ENCODE results near the gene BCL11A. TPM values are rescaled to one million over a fixed set of nuclear protein-coding genes. Genes with fewer than 3 reads are reported as not detected.

The BCL11A gene
- total RNA-seq, 1 donor from 2014 or later = 29.8 TPM

DNA sequence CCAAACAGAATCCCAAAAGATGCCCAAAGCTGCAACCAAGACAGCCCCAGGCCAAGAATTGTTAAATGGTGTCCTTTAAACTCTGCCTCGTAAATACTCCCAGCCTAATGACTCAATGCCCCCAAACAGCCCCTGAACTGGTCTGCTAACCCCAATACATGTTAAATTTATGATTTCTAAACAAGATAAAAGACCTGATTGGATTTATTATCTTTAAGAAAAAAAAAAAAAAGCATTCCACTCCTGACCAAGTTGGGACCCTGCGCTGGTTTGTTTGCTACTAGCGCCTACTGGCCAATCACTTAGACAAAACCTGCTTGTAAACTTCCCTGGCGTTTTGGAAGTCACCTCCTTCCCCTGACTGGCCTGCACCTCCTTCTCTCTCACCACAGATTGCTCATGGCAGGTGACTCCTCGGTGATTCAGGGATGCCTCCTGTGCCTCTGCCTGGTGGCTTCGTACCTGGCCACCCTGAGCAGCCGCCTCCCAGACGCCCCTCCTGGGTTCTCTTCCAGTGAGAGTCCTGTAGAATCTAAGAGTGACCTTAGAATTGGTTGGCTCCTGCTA, 121.3 kb downstream of the BCL11A start:
- no peak overlapping the region for H3K27ac Mint-ChIP-seq (ENCODE audit: unreplicated experiment)
- no peaks in the 10 kb centered on the region for H3K9me3 Mint-ChIP-seq (ENCODE audit: unreplicated experiment)
- TF ChIP-seq EZH2 (IDR thresholded peaks at IDR 0.05; ENCODE audit: insufficient read depth, low read length) = no peak
- TF ChIP-seq CTCF (IDR thresholded peaks at IDR 0.05; ENCODE audit: insufficient read depth, low read depth, low read length) = no peak
- peaks cover 2% of the 10 kb centered on the region for H3K27me3 Mint-ChIP-seq (ENCODE audit: low read depth, unreplicated experiment)
- H3K36me3 ChIP-seq (ENCODE audit: insufficient read depth, low read length) = no peaks in the 10 kb centered on the region
- no peaks in the 10 kb centered on the region for H3K4me1 ChIP-seq (ENCODE audit: insufficient read depth, low read length)
- no peaks in the 10 kb centered on the region for H3K36me3 Mint-ChIP-seq (ENCODE audit: low read depth, unreplicated experiment)
- FAIRE-seq = no peak
- H2AFZ ChIP-seq (ENCODE audit: low read depth, low read length) = no peak overlapping the region
- H3K9me3 ChIP-seq (ENCODE audit: insufficient read depth, low read depth, low read length) = no peaks in the 10 kb centered on the region
- no peak overlapping the region for H3K9ac ChIP-seq (ENCODE audit: low read length)
- H4K20me1 ChIP-seq (ENCODE audit: insufficient read depth, low read length) = no peaks in the 10 kb centered on the region
- H3K27me3 ChIP-seq (ENCODE audit: insufficient read depth, low read length) = no peaks in the 10 kb centered on the region
- DNase-seq (ENCODE audit: low read depth) = no peak
- H3K79me2 ChIP-seq (ENCODE audit: insufficient read depth, low read length) = no peaks in the 10 kb centered on the region
- no peak overlapping the region for H3K4me3 ChIP-seq (ENCODE audit: insufficient read depth, low read depth, low read length)
- H3K27ac ChIP-seq (ENCODE audit: low read depth, low read length) = no peak overlapping the region
- no peak overlapping the region for H3K4me3 Mint-ChIP-seq (ENCODE audit: unreplicated experiment)
- no peaks in the 10 kb centered on the region for H3K4me1 Mint-ChIP-seq (ENCODE audit: low read depth, unreplicated experiment)
- no peak overlapping the region for H3K4me2 ChIP-seq (ENCODE audit: low read length)

- H3K9me3 ChIP-seq (ENCODE audit: insufficient read depth, low read depth, low read length) = no peaks in the 10 kb centered on the region
- no peak for TF ChIP-seq CTCF (IDR thresholded peaks at IDR 0.05; ENCODE audit: insufficient read depth, low read depth, low read length)
- no peak for TF ChIP-seq EZH2 (IDR thresholded peaks at IDR 0.05; ENCODE audit: insufficient read depth, low read length)
- no peak overlapping the region for H3K9ac ChIP-seq (ENCODE audit: low read length)
- FAIRE-seq (no peak), DNase-seq (ENCODE audit: low read depth) (no peak)
- no peak overlapping the region for H3K27ac ChIP-seq (ENCODE audit: low read depth, low read length)
- no peak overlapping the region for H3K4me3 ChIP-seq (ENCODE audit: insufficient read depth, low read depth, low read length)
- Mint-ChIP-seq H3K27ac (ENCODE audit: unreplicated experiment) (no peak overlapping the region), H3K4me1 (ENCODE audit: low read depth, unreplicated experiment) (no peaks in the 10 kb centered on the region), H3K9me3 (ENCODE audit: unreplicated experiment) (no peaks in the 10 kb centered on the region), H3K27me3 (ENCODE audit: low read depth, unreplicated experiment) (no peaks in the 10 kb centered on the region), H3K36me3 (ENCODE audit: low read depth, unreplicated experiment) (no peaks in the 10 kb centered on the region), H3K4me3 (ENCODE audit: unreplicated experiment) (no peak overlapping the region)
- no peaks in the 10 kb centered on the region for H3K36me3 ChIP-seq (ENCODE audit: insufficient read depth, low read length)
- no peaks in the 10 kb centered on the region for H3K79me2 ChIP-seq (ENCODE audit: insufficient read depth, low read length)
- H3K4me2 ChIP-seq (ENCODE audit: low read length) = no peak overlapping the region
- no peaks in the 10 kb centered on the region for H3K27me3 ChIP-seq (ENCODE audit: insufficient read depth, low read length)
- H4K20me1 ChIP-seq (ENCODE audit: insufficient read depth, low read length) = no peaks in the 10 kb centered on the region
- no peak overlapping the region for H2AFZ ChIP-seq (ENCODE audit: low read depth, low read length)
- no peaks in the 10 kb centered on the region for H3K4me1 ChIP-seq (ENCODE audit: insufficient read depth, low read length)
These were observed 123.8 kb downstream of the BCL11A start for GRCh38 chr2:60429681-60430080.

DNA sequence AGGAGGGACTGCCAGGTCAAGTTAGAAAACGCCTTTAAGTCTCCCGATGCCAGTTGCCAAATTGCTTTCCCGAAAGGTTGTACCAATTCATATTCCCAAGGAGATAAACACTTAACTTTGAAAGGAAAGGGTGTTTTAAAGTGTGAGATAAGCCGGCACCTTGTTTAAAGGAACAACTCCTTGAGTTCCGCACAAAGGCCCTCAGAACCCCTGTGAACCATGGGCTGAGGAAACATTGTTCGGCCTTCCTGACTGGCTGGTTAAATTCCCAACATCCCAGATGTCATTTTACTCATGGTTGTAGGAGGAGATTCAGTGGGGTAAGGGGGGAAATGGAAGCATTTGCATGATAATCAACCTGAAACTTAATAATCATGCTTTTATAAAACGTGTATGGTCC, 126.6 kb downstream of the BCL11A start:
- H3K4me2 ChIP-seq (ENCODE audit: low read length) = no peak overlapping the region
- H4K20me1 ChIP-seq (ENCODE audit: insufficient read depth, low read length) = no peaks in the 10 kb centered on the region
- DNase-seq (ENCODE audit: low read depth) (no peak), FAIRE-seq (no peak)
- Mint-ChIP-seq H3K4me1 (ENCODE audit: low read depth, unreplicated experiment) (no peaks in the 10 kb centered on the region), H3K27ac (ENCODE audit: unreplicated experiment) (no peak overlapping the region), H3K4me3 (ENCODE audit: unreplicated experiment) (no peak overlapping the region), H3K9me3 (ENCODE audit: unreplicated experiment) (no peaks in the 10 kb centered on the region), H3K27me3 (ENCODE audit: low read depth, unreplicated experiment) (no peaks in the 10 kb centered on the region), H3K36me3 (ENCODE audit: low read depth, unreplicated experiment) (no peaks in the 10 kb centered on the region)
- no peaks in the 10 kb centered on the region for H3K27me3 ChIP-seq (ENCODE audit: insufficient read depth, low read length)
- no peak overlapping the region for H3K9ac ChIP-seq (ENCODE audit: low read length)
- H3K27ac ChIP-seq (ENCODE audit: low read depth, low read length) = no peak overlapping the region
- TF ChIP-seq EZH2 (IDR thresholded peaks at IDR 0.05; ENCODE audit: insufficient read depth, low read length) = no peak
- TF ChIP-seq CTCF (IDR thresholded peaks at IDR 0.05; ENCODE audit: insufficient read depth, low read depth, low read length) = no peak
- no peaks in the 10 kb centered on the region for H3K4me1 ChIP-seq (ENCODE audit: insufficient read depth, low read length)
- no peaks in the 10 kb centered on the region for H3K79me2 ChIP-seq (ENCODE audit: insufficient read depth, low read length)
- no peak overlapping the region for H3K4me3 ChIP-seq (ENCODE audit: insufficient read depth, low read depth, low read length)
- H2AFZ ChIP-seq (ENCODE audit: low read depth, low read length) = no peak overlapping the region
- no peaks in the 10 kb centered on the region for H3K9me3 ChIP-seq (ENCODE audit: insufficient read depth, low read depth, low read length)
- H3K36me3 ChIP-seq (ENCODE audit: insufficient read depth, low read length) = no peaks in the 10 kb centered on the region
